OCI-LY3 (cell line): Measurements from ENCODE around the gene TMEM87B.

Experiments used
- H2AFZ ChIP-seq: fragments of 200-600, 300-600 bp; shearing (Covaris generic); 2 replicates; pipeline ENCODE4 v1.6.0; 2014; ENCODE audit warnings: antibody characterized with exemption, low read depth, low read length
- H3K27ac ChIP-seq: fragments of 200-600, 300-600 bp; sonication (generic); 2 replicates; pipeline ENCODE4 v1.5.1; 2014; ENCODE audit warnings: mild to moderate bottlenecking, low read length, moderate library complexity, mixed read lengths
- H3K27me3 ChIP-seq: fragments of 200-600, 300-600 bp; sonication (generic); 2 replicates; pipeline ENCODE4 v1.6.1; 2014; ENCODE audit warnings: low read depth, low read length, mixed read lengths
- H3K36me3 ChIP-seq: fragments of 200-600, 300-600 bp; sonication (generic); replicated peaks from 2 replicates; pipeline ENCODE3; 2014; ENCODE audit warnings: low read depth, low read length, mixed read lengths
- H3K4me1 ChIP-seq: fragments of 300-600, 200-600 bp; sonication (generic); 2 replicates; pipeline ENCODE4 v1.6.1; 2014; ENCODE audit warnings: low read length, mixed read lengths
- H3K4me2 ChIP-seq: fragments of 200-600, 300-600 bp; sonication (generic); 2 replicates; pipeline ENCODE4 v1.6.1; 2014; ENCODE audit warnings: low read length, mixed read lengths
- H3K4me3 ChIP-seq: fragments of 300-600, 200-600 bp; sonication (generic); 2 replicates; pipeline ENCODE4 v1.5.1; 2014; ENCODE audit warnings: antibody characterized with exemption, mild to moderate bottlenecking, low read length, moderate library complexity
- H3K79me2 ChIP-seq: fragments of 300-600, 200-600 bp; shearing (Covaris generic); 2 replicates; pipeline ENCODE4 v1.6.1; 2014; ENCODE audit warnings: mild to moderate bottlenecking, low read length, mixed read lengths
- H3K9ac ChIP-seq: fragments of 300-600, 200-600 bp; shearing (Covaris generic); 2 replicates; pipeline ENCODE4 v1.6.0; 2014; ENCODE audit warnings: mild to moderate bottlenecking, low read length, moderate library complexity
- H3K9me3 ChIP-seq: fragments of 200-600, 300-600 bp; shearing (Covaris generic); 2 replicates; pipeline ENCODE4 v1.6.1; 2014; ENCODE audit warnings: low read length, mixed read lengths; ENCODE audit not compliant: insufficient read depth
- H4K20me1 ChIP-seq: fragments of 200-600, 300-600 bp; sonication (generic); 2 replicates; pipeline ENCODE4 v1.6.1; 2016; ENCODE audit warnings: low read length, mixed read lengths; ENCODE audit not compliant: insufficient read depth
- EZH2phosphoT487 ChIP-seq: fragments of 200-600 bp; shearing (Covaris generic); IDR thresholded peaks from 2 replicates; pipeline ENCODE4 v1.6.1; 2018; ENCODE audit warnings: antibody characterized with exemption, mixed run types, low read depth
- TF ChIP-seq, protein P1 (sequence below): fragments of 200-600, 300-600 bp; sonication (generic); IDR thresholded peaks from 2 replicates; pipeline ENCODE4 v1.5.1; 2014; ENCODE audit warnings: antibody characterized with exemption, low read length, low read depth

Gene TMEM87B

DNA sequence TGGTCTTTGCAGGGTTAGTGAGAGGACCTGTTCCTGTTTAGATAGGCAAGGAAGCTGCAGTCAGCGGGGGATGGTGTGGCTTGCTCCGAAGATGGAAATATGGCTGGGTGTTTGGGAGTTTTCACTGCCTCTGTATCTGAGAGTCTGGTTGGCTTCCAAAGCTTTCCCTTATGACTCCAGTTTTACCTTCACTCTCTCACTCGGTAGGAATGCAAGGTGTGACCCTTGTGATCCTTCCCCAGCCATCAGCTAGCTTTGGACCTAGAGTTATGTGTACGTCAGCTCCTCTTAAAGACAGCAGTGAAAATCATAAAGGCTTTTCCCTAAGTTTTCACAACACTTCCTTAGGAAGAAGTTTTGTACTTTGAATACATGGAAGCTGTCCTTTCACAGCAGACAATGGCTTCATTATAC is 35.5 kb upstream of the TMEM87B start:
- H3K4me2 ChIP-seq, result no peak overlapping the region
- no peak overlapping the region for H2AFZ ChIP-seq
- H3K9me3 ChIP-seq, result no peaks in the 10 kb centered on the region
- no peak overlapping the region for H3K4me3 ChIP-seq
- no peak overlapping the region for H3K9ac ChIP-seq
- H3K27me3 ChIP-seq, result peaks cover 29% of the 10 kb centered on the region
- no peaks in the 10 kb centered on the region for H4K20me1 ChIP-seq
- no peak for TF ChIP-seq EZH2phosphoT487
- TF ChIP-seq, protein P1, sequence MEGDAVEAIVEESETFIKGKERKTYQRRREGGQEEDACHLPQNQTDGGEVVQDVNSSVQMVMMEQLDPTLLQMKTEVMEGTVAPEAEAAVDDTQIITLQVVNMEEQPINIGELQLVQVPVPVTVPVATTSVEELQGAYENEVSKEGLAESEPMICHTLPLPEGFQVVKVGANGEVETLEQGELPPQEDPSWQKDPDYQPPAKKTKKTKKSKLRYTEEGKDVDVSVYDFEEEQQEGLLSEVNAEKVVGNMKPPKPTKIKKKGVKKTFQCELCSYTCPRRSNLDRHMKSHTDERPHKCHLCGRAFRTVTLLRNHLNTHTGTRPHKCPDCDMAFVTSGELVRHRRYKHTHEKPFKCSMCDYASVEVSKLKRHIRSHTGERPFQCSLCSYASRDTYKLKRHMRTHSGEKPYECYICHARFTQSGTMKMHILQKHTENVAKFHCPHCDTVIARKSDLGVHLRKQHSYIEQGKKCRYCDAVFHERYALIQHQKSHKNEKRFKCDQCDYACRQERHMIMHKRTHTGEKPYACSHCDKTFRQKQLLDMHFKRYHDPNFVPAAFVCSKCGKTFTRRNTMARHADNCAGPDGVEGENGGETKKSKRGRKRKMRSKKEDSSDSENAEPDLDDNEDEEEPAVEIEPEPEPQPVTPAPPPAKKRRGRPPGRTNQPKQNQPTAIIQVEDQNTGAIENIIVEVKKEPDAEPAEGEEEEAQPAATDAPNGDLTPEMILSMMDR, result no peak
- no peaks in the 10 kb centered on the region for H3K36me3 ChIP-seq
- H3K27ac ChIP-seq, result no peak overlapping the region
- H3K4me1 ChIP-seq, result no peaks in the 10 kb centered on the region
- no peaks in the 10 kb centered on the region for H3K79me2 ChIP-seq

GRCh38 chr2:112020561-112020960 is 34.5 kb upstream of the TMEM87B start:
- H3K79me2 ChIP-seq, result no peaks in the 10 kb centered on the region
- no peak overlapping the region for H3K9ac ChIP-seq
- no peaks in the 10 kb centered on the region for H4K20me1 ChIP-seq
- H3K4me1 ChIP-seq, result no peaks in the 10 kb centered on the region
- no peak overlapping the region for H3K4me3 ChIP-seq
- no peak for TF ChIP-seq EZH2phosphoT487
- TF ChIP-seq, protein P1, result no peak
- H3K36me3 ChIP-seq, result no peaks in the 10 kb centered on the region
- H2AFZ ChIP-seq, result no peak overlapping the region
- peaks cover 29% of the 10 kb centered on the region for H3K27me3 ChIP-seq
- H3K27ac ChIP-seq, result no peak overlapping the region
- H3K4me2 ChIP-seq, result no peak overlapping the region
- H3K9me3 ChIP-seq, result no peaks in the 10 kb centered on the region

GRCh38 chr2:112021290-112021689 is 33.8 kb upstream of the TMEM87B start:
- H3K4me3 ChIP-seq, result no peak overlapping the region
- H3K9me3 ChIP-seq, result no peaks in the 10 kb centered on the region
- H3K79me2 ChIP-seq, result no peaks in the 10 kb centered on the region
- H3K9ac ChIP-seq, result no peak overlapping the region
- no peaks in the 10 kb centered on the region for H3K36me3 ChIP-seq
- H4K20me1 ChIP-seq, result no peaks in the 10 kb centered on the region
- H3K4me1 ChIP-seq, result no peaks in the 10 kb centered on the region
- H3K27me3 ChIP-seq, result peaks cover 26% of the 10 kb centered on the region
- TF ChIP-seq, protein P1, result no peak
- H3K4me2 ChIP-seq, result no peak overlapping the region
- H2AFZ ChIP-seq, result no peak overlapping the region
- no peak overlapping the region for H3K27ac ChIP-seq

DNA sequence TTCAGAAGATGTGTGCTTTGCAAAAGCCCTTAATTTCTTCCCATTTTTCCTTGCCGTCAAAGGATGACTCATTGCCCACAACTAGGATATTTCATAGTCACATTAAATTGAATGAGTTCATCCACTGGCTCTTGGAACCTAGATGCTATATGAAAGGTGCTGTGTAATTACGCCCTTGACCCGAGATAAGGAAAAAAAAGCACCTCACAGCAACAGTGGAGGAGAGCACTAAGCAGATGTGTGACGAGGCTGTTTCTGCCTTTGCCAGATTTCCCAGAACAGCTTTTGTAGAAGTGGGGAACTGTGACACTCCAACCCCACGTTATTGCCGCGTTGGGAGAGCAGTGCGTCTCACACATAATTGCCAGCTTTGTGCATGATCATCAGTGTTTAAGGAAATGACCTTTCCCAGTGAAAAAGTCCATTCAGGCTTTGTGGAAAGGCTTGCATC is 33.3 kb upstream of the TMEM87B start:
- no peak for TF ChIP-seq EZH2phosphoT487
- Histone ChIP-seq H3K36me3 (no peaks in the 10 kb centered on the region), H3K9ac (no peak overlapping the region), H3K9me3 (no peaks in the 10 kb centered on the region), H3K79me2 (no peaks in the 10 kb centered on the region), H3K27me3 (peaks cover 23% of the 10 kb centered on the region), H4K20me1 (no peaks in the 10 kb centered on the region), H3K27ac (no peak overlapping the region), H3K4me3 (no peak overlapping the region), H2AFZ (no peak overlapping the region), H3K4me2 (no peak overlapping the region), H3K4me1 (no peaks in the 10 kb centered on the region)

DNA sequence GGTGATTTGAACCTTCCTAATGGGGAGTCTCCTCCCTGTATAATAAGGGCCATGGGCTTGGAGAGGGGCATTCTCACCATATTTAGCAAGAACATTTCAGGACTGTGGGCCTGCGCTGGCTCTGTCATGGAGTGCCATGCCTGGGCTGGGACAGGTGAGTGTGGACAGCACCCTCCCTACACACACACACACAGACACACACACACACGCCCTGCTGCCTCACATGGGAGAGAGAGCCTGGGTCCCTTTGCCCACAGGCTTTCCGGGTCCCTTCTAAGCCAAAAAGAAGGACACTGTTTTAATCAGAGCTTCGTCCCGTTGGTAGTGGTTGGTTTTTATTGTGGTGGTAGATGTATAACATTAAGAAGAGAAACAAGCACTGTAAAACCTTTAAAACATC is 31.4 kb upstream of the TMEM87B start:
- TF ChIP-seq, protein P1, result no peak
- Histone ChIP-seq H3K79me2 (no peaks in the 10 kb centered on the region), H3K9me3 (no peaks in the 10 kb centered on the region), H3K27ac (no peak overlapping the region), H3K4me1 (no peaks in the 10 kb centered on the region), H3K4me2 (no peak overlapping the region), H3K9ac (no peak overlapping the region), H2AFZ (no peak overlapping the region), H3K4me3 (no peak overlapping the region), H3K27me3 (peaks cover 14% of the 10 kb centered on the region), H4K20me1 (no peaks in the 10 kb centered on the region), H3K36me3 (no peaks in the 10 kb centered on the region)
